Neural progenitor cell (in vitro differentiated cells): ENCODE results near the gene BEND3. TPM values are rescaled to one million over a fixed set of nuclear protein-coding genes. Genes with fewer than 3 reads are reported as not detected.

Source experiments
- DNase-seq: peaks from one replicate; pipeline ENCODE4 v3.0.0-alpha.2; 2016; ENCODE audit warnings: low spot score
- H2AFZ ChIP-seq: fragments of 200-600 bp; sonication (generic); replicated peaks from 2 replicates; pipeline ENCODE4 v1.6.1; 2016; ENCODE audit warnings: antibody characterized with exemption
- H3F3A ChIP-seq: fragments of 200-600 bp; sonication (generic); 2 replicates; pipeline ENCODE4 v1.6.1; 2016; ENCODE audit warnings: antibody characterized with exemption, low read depth
- H3K27ac ChIP-seq: fragments of 200-600 bp; sonication (generic); 2 replicates; pipeline ENCODE4 v1.5.1; 2016; ENCODE audit warnings: mild to moderate bottlenecking
- H3K27me3 ChIP-seq: fragments of 200-600 bp; sonication (generic); 2 replicates; pipeline ENCODE4 v1.6.1; 2016; ENCODE audit warnings: mild to moderate bottlenecking, moderate library complexity
- H3K36me3 ChIP-seq: fragments of 200-600 bp; sonication (generic); 2 replicates; pipeline ENCODE4 v1.5.1; 2016
- H3K4me1 ChIP-seq: fragments of 200-600 bp; sonication (generic); 2 replicates; pipeline ENCODE4 v1.6.1; 2016; ENCODE audit warnings: mixed run types
- H3K4me2 ChIP-seq: fragments of 200-600 bp; sonication (generic); 2 replicates; pipeline ENCODE4 v1.6.1; 2016
- H3K4me3 ChIP-seq: fragments of 200-600 bp; sonication (generic); 2 replicates; pipeline ENCODE4 v1.5.1; 2016
- H3K79me2 ChIP-seq: fragments of 200-600 bp; sonication (generic); 2 replicates; pipeline ENCODE4 v1.6.1; 2016; ENCODE audit warnings: low read depth
- H3K9ac ChIP-seq: fragments of 200-600 bp; sonication (generic); 2 replicates; pipeline ENCODE4 v1.6.1; 2016
- H3K9me3 ChIP-seq: fragments of 200-600 bp; sonication (generic); 2 replicates; pipeline ENCODE4 v1.5.1; 2016; ENCODE audit warnings: low read depth
- H4K20me1 ChIP-seq: fragments of 200-600 bp; sonication (generic); 2 replicates; pipeline ENCODE4 v1.6.1; 2016; ENCODE audit warnings: low read depth
- H3K27ac Mint-ChIP-seq: 3 replicates; pipeline ENCODE4 v1.8.0; 2021; ENCODE audit warnings: mixed read lengths
- H3K27me3 Mint-ChIP-seq: 2 replicates; pipeline ENCODE4 v1.8.0; 2022; ENCODE audit warnings: low read depth, mild to moderate bottlenecking, inconsistent platforms, moderate library complexity, mixed read lengths; ENCODE audit not compliant: insufficient read depth
- H3K36me3 Mint-ChIP-seq: 3 replicates; pipeline ENCODE4 v1.8.0; 2021; ENCODE audit warnings: mixed read lengths
- H3K4me1 Mint-ChIP-seq: 3 replicates; pipeline ENCODE4 v1.8.0; 2021; ENCODE audit warnings: mixed read lengths
- H3K4me3 Mint-ChIP-seq: 3 replicates; pipeline ENCODE4 v1.8.0; 2021; ENCODE audit warnings: mild to moderate bottlenecking, moderate library complexity, mixed read lengths
- H3K9me3 Mint-ChIP-seq: 3 replicates; pipeline ENCODE4 v1.8.0; 2020; ENCODE audit warnings: mixed read lengths
- CTCF ChIP-seq: fragments of 200-600 bp; sonication (generic); IDR thresholded peaks from 2 replicates; pipeline ENCODE4 v1.5.1; 2017; ENCODE audit warnings: antibody characterized with exemption, mild to moderate bottlenecking
- EZH2 ChIP-seq: fragments of 200-600 bp; sonication (generic); IDR thresholded peaks from 2 replicates; pipeline ENCODE4 v1.6.1; 2017; ENCODE audit warnings: antibody characterized with exemption, mild to moderate bottlenecking, moderate library complexity
- EZH2phosphoT487 ChIP-seq: fragments of 200-600 bp; sonication (generic); IDR thresholded peaks from 2 replicates; pipeline ENCODE4 v1.6.1; 2017; ENCODE audit warnings: antibody characterized with exemption
- total RNA-seq: library from RNA; depleted of rRNA; stranded (reverse); fragments of >200 nt; gene quantifications from 2 replicates; pipeline ENCODE4 v1.2.3, GENCODE V29; 2015; ENCODE audit warnings: low replicate concordance

Gene BEND3
- total RNA-seq, 1 donor from 2014 or later, result 9.2 TPM

- no peak overlapping the region for H3K27ac ChIP-seq
- no peak overlapping the region for H2AFZ ChIP-seq
- no peaks in the 10 kb centered on the region for H3K9me3 Mint-ChIP-seq
- peak; percentile 63 for TF ChIP-seq CTCF
- no peak for TF ChIP-seq EZH2phosphoT487
- no peak overlapping the region for H3K4me3 ChIP-seq
- peaks cover 8% of the 10 kb centered on the region for H3K4me1 Mint-ChIP-seq
- no peak overlapping the region for H3K4me2 ChIP-seq
- no peaks in the 10 kb centered on the region for H3K79me2 ChIP-seq
- H3K36me3 ChIP-seq, result no peaks in the 10 kb centered on the region
- H3K4me3 Mint-ChIP-seq, result no peak overlapping the region
- no peaks in the 10 kb centered on the region for H3F3A ChIP-seq
- no peaks in the 10 kb centered on the region for H3K27me3 ChIP-seq
- H3K4me1 ChIP-seq, result no peaks in the 10 kb centered on the region
- H3K9ac ChIP-seq, result no peak overlapping the region
- no peaks in the 10 kb centered on the region for H3K9me3 ChIP-seq
- H3K27me3 Mint-ChIP-seq, result peaks cover 2% of the 10 kb centered on the region
- H4K20me1 ChIP-seq, result no peaks in the 10 kb centered on the region
- no peaks in the 10 kb centered on the region for H3K36me3 Mint-ChIP-seq
- peak; percentile 37 for DNase-seq
- H3K27ac Mint-ChIP-seq, result no peak overlapping the region
These were observed 17.1 kb upstream of the BEND3 start for GRCh38 chr6:107132330-107132954.

DNA sequence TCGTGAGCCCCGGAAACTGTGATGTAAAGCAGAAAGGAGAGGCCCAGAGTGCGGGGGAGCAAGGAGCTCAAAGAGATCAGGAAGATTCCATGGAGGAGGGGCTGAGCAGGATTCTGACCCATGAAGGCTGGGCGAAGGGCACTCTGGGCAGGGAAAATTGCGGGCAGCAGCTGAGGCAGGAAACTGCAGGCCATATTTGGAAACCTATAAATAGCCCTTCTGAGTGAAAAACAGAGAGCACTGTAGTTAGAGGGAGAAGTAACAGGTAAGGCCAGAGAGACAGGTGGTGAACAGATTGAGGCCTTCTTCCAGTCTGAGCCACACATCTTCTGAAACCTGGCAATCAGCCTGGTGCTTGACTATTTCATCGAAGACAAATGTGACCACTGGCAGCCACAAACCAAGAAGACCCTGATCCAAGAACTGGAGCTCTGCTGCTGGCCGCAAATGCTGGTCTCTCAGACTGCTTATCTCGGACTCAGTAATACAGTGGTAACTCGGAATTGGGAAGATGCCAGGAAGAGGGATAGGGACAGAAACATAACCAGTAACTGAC is 14.1 kb upstream of the BEND3 start:
- H3K4me2 ChIP-seq, result no peak overlapping the region
- no peaks in the 10 kb centered on the region for H3K36me3 ChIP-seq
- H3K27me3 ChIP-seq, result no peaks in the 10 kb centered on the region
- no peaks in the 10 kb centered on the region for H3K79me2 ChIP-seq
- no peak overlapping the region for H3K27ac Mint-ChIP-seq
- no peaks in the 10 kb centered on the region for H3K9me3 ChIP-seq
- H3K9me3 Mint-ChIP-seq, result no peaks in the 10 kb centered on the region
- DNase-seq, result no peak
- no peak overlapping the region for H3K9ac ChIP-seq
- TF ChIP-seq EZH2 (no peak), CTCF (no peak), EZH2phosphoT487 (no peak)
- H3K36me3 Mint-ChIP-seq, result no peaks in the 10 kb centered on the region
- H3K4me3 ChIP-seq, result no peak overlapping the region
- peaks cover 12% of the 10 kb centered on the region for H3F3A ChIP-seq
- H2AFZ ChIP-seq, result peak overlapping the region; percentile 6
- H3K4me1 ChIP-seq, result peaks cover 7% of the 10 kb centered on the region
- H4K20me1 ChIP-seq, result no peaks in the 10 kb centered on the region
- peaks cover 15% of the 10 kb centered on the region for H3K4me1 Mint-ChIP-seq
- H3K4me3 Mint-ChIP-seq, result no peak overlapping the region
- H3K27ac ChIP-seq, result no peak overlapping the region
- H3K27me3 Mint-ChIP-seq, result peaks cover 2% of the 10 kb centered on the region

DNA sequence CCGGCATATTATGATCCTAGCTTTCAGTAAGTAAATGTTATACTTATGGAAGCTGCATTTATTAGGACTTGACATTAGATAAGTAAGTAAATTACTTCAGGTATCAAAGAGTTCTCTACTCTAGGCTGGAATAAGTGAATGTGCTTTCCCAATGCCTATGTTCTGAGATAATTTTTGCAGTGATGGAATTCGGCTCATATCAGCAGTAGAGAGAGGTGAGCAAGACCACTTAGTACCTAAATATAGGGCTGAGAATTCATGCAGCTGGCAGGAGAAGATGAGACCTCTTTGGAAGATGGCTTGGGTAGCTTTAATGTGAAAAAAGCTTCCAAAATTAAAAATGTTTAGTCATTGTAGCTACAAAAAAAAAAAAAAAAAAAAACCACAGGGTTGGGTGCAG is 13.3 kb upstream of the BEND3 start:
- DNase-seq, result no peak
- Histone ChIP-seq H3K4me1 (peaks cover 7% of the 10 kb centered on the region), H3K4me3 (no peak overlapping the region), H4K20me1 (no peaks in the 10 kb centered on the region), H3K27me3 (no peaks in the 10 kb centered on the region), H2AFZ (no peak overlapping the region), H3K79me2 (no peaks in the 10 kb centered on the region), H3K9me3 (no peaks in the 10 kb centered on the region), H3K9ac (no peak overlapping the region), H3K36me3 (no peaks in the 10 kb centered on the region), H3F3A (peaks cover 12% of the 10 kb centered on the region), H3K4me2 (no peak overlapping the region), H3K27ac (no peak overlapping the region)
- H3K4me3 Mint-ChIP-seq, result no peak overlapping the region
- H3K4me1 Mint-ChIP-seq, result peaks cover 20% of the 10 kb centered on the region
- no peaks in the 10 kb centered on the region for H3K36me3 Mint-ChIP-seq
- H3K27me3 Mint-ChIP-seq, result peaks cover 5% of the 10 kb centered on the region
- TF ChIP-seq CTCF, result no peak
- no peak for TF ChIP-seq EZH2
- no peak for TF ChIP-seq EZH2phosphoT487
- no peak overlapping the region for H3K27ac Mint-ChIP-seq
- no peaks in the 10 kb centered on the region for H3K9me3 Mint-ChIP-seq
